Measurements from ENCODE around the gene FZR1. TPM values are rescaled to one million over a fixed set of nuclear protein-coding genes. Genes with fewer than 3 reads are reported as not detected.

Gene FZR1
- total and polyA plus RNA-seq, 10 donors = 9.8 to 53.6 (median 37.1) TPM

DNA sequence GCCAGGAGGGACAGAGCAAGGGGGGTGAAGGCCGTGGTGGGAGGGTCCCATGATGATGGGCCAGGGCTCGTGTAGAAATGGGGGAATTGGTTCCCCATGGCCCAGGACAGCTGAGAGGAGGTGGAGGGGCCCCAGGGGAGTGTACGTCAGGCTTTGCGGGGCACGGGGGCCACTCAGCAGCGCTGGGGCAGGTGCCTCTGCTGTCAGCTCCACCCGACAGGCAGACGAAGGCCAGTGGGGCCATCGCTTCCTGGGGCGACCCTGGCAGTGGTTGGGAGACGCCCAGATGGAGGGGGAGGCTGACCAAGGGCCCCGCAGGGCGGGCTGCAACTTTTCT is 31.0 kb downstream of the FZR1 start:
- TF ChIP-seq POLR2AphosphoS5 (IDR thresholded peaks at IDR 0.05) (peak in 2 of 3 donors; percentile 27 to 45), POLR2A (IDR thresholded peaks at IDR 0.05) (no peak)
- Histone ChIP-seq H3K27ac (peak overlapping the region in 6 of 8 donors; percentile 13 to 54 (median 35)), H3K27me3 (replicated peaks in 1 of 7) (no peaks in the 10 kb centered on the region), H3K9me3 (peaks cover 0 to 5% (median 0%) of the 10 kb centered on the region in 8 donors), H3K4me1 (peaks cover 0 to 25% (median 12%) of the 10 kb centered on the region in 6 donors), H3K36me3 (peaks cover 0 to 85% (median 51%) of the 10 kb centered on the region in 6 donors), H3K4me3 (no peak overlapping the region)
- DNase-seq = no peak
- intact Hi-C loops (cut with DNase I; ENCODE audit: low total_unique reads) = no loop called here
- WGBS, 5 donors = 53 to 71% (median 66%) methylated on average over 10 to 13 of the region's 13 CpGs

DNA sequence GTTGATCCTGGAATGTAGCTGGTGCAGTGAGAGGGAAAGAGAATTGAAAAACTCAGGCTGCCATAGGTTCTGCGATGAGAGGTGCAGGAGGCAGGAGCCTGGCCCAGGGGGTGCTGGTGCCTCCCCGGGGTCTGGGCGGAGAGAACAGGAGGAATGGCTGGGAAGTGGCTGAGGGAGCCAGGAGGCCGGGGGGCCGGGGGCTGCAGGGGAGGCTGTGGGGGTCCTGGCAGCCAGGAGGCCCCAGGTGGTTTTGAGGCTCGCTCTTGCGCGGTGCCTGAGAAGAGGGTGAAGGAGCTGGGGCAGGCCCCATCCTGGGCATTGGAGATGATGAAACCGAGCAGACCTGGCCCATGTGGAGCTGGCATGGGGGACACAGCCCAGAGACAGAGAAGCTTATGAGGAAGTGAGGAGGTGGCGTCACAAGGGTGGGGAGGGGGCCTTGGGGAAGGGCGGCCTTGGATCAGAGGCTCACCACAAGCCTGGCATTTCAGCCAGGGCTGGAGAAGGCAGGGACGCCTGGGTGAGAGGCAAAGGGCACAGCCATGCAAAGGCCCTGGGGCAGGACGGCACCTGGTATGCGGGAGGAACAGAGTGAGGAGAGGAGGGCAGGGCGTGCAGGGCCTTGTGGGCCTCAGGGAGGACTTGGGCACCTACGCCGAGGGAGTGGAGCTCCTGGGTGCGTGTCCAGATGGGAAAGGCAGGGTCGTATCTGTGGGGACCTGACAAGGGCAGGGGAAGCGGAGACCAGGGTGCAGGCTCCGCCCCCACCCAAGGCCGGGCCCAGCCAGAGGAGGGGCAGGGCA is 31.5 kb downstream of the FZR1 start:
- Histone ChIP-seq H3K27ac (peak overlapping the region in 6 of 8 donors; percentile 8 to 54 (median 32)), H3K36me3 (peaks cover 0 to 85% (median 48%) of the 10 kb centered on the region in 6 donors), H3K4me3 (no peak overlapping the region), H3K27me3 (replicated peaks in 1 of 7) (no peaks in the 10 kb centered on the region), H3K4me1 (peaks cover 0 to 25% (median 12%) of the 10 kb centered on the region in 6 donors), H3K9me3 (peaks cover 0 to 5% (median 0%) of the 10 kb centered on the region in 8 donors)
- intact Hi-C loops (cut with DNase I; ENCODE audit: low total_unique reads) = no loop called here
- 72 to 81% (median 79%) methylated on average over 21 to 22 of the region's 22 CpGs for WGBS, 5 donors
- DNase-seq = no peak
- peak; percentile 54 to 77 (median 55) for TF ChIP-seq POLR2AphosphoS5 (IDR thresholded peaks at IDR 0.05)
- TF ChIP-seq, protein P1, sequence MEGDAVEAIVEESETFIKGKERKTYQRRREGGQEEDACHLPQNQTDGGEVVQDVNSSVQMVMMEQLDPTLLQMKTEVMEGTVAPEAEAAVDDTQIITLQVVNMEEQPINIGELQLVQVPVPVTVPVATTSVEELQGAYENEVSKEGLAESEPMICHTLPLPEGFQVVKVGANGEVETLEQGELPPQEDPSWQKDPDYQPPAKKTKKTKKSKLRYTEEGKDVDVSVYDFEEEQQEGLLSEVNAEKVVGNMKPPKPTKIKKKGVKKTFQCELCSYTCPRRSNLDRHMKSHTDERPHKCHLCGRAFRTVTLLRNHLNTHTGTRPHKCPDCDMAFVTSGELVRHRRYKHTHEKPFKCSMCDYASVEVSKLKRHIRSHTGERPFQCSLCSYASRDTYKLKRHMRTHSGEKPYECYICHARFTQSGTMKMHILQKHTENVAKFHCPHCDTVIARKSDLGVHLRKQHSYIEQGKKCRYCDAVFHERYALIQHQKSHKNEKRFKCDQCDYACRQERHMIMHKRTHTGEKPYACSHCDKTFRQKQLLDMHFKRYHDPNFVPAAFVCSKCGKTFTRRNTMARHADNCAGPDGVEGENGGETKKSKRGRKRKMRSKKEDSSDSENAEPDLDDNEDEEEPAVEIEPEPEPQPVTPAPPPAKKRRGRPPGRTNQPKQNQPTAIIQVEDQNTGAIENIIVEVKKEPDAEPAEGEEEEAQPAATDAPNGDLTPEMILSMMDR (IDR thresholded peaks at IDR 0.05 in 8 of 11, conservative IDR thresholded peaks at IDR 0.05 in 3 of 11) = no peak

DNA sequence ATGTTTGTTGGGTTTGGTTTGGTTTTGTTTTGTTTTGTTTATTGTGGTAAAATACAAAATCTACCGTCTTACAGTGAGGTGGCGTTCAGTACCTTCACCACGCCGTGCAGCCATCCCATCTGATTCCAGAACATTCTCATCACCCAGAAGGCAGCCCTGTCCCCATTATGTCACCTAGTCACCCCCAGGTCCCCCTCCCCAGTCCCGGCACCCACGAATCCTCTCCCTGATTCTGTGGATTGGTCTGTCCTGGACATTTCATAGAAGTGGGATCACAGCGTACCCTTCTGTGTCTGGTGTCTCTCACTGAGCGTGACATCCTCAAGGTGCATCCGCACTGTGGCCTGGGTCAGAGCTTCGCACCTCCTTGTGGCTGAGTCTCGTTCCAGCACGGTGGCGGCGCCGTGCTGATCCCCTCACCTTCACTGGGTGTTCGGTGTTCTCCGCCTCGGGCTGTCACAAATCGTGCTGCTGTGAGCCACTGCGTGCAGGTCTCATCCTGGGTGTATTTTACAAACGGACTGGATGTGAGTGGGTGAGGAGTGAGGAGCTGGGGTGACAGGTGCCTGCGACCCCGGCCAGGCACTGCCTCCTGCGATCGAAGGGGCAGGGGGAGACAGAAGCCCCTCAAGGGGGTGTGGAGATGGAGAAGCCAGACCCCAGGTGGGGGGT is 32.3 kb downstream of the FZR1 start:
- Histone ChIP-seq H3K4me3 (no peak overlapping the region), H3K27me3 (replicated peaks in 1 of 7) (no peaks in the 10 kb centered on the region), H3K36me3 (peaks cover 0 to 85% (median 43%) of the 10 kb centered on the region in 6 donors), H3K4me1 (peaks cover 0 to 25% (median 12%) of the 10 kb centered on the region in 6 donors), H3K27ac (peak overlapping the region in 2 of 8 donors; percentile 26 to 42), H3K9me3 (peaks cover 0 to 5% (median 0%) of the 10 kb centered on the region in 8 donors)
- no peak for DNase-seq
- whole genome bisulfite sequencing, 5 donors = 81 to 90% (median 87%) methylated on average over 22 to 25 of the region's 25 CpGs
- TF ChIP-seq POLR2AphosphoS5 (IDR thresholded peaks at IDR 0.05) = peak in 1 of 3 donors; percentile 15
- TF ChIP-seq, protein P1 (IDR thresholded peaks at IDR 0.05 in 8 of 11, conservative IDR thresholded peaks at IDR 0.05 in 3 of 11) = no peak
- intact Hi-C loops (cut with DNase I; ENCODE audit: low total_unique reads) = no loop called here

DNA sequence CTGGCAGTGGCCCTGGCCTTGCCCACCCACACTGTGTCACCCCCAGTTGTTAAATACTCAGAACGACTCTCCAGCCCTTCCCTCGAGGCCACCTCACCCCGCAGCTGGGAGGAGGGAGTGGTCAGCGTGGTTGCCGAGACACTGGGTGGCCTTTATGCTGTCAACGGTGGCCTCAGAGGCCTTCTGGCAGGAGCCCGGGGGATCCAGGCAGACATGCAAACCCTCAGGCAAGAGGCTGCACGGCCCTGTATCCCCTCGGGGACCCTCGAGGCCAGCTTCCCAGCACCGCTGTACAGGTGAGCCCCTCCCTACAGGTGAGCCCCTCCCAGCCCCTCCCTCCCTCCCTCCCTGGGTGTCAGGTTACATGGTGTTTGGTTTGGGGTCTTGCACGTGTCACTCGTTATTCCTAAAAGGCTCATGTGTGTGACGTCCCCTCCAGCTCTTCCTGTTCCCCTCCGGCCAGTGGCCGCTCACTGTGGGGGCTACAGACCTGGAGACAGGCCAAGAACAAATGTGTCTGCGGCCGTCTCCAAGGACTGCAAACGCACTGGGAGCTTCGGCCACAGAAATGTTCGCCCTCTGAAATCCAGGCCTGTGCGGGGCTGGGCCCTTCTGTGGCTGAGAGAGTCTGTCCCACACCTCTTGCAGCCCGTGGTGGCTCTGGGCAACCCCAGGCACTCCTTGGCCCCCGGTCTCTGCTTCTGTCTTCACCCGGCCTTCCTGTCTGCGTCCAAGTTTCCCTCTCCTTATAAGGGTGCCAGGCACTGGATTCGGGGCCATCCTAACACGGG is 33.0 kb downstream of the FZR1 start, which contains the start of gene TEKTIP1:
TEKTIP1 (plus strand) TSS at position 210 of the 791 bp plus-strand sequence; CDS start at position 214, 4 bp downstream.
- intact Hi-C loops (cut with DNase I; ENCODE audit: low total_unique reads) = no loop called here
- Histone ChIP-seq H3K9me3 (peaks cover 0 to 5% (median 0%) of the 10 kb centered on the region in 8 donors), H3K4me3 (no peak within 1 kb of the TSS), H3K27me3 (replicated peaks in 1 of 7) (no peaks in the 10 kb centered on the region), H3K27ac (peak within 1 kb of the TSS in 3 of 8 donors; percentile 26 to 42 (median 37)), H3K36me3 (peaks cover 0 to 85% (median 38%) of the 10 kb centered on the region in 6 donors), H3K4me1 (peaks cover 0 to 25% (median 12%) of the 10 kb centered on the region in 6 donors)
- DNase-seq = no peak
- TF ChIP-seq, protein P1 (IDR thresholded peaks at IDR 0.05 in 8 of 11, conservative IDR thresholded peaks at IDR 0.05 in 3 of 11) = no peak
- peak; percentile 7 to 60 (median 33) for TF ChIP-seq POLR2AphosphoS5 (IDR thresholded peaks at IDR 0.05)
- WGBS, 5 donors = 76 to 81% (median 79%) methylated on average over 18 to 28 of the region's 28 CpGs

All from spleen (tissue), 11 donors.